GM12878 (cell line): ENCODE results near the gene DCC. TPM values are rescaled to one million over a fixed set of nuclear protein-coding genes. Genes with fewer than 3 reads are reported as not detected.

ENCODE experiments used
- ATAC-seq: fragments of 200-7000 bp; cut with Tn5 transposase; 3 replicates; pipeline ENCODE4 v1.9.1; 2020; ENCODE audit warnings: mild to moderate bottlenecking, moderate library complexity
- BruUV-seq: library from RNA; stranded (reverse); fragments of 400-500 nt; replicated peaks from 2 replicates; lab custom pipeline; 2021; lab: Mats Ljungman, UMichigan
- CTCF ChIA-PET: fragments of 300-600 bp; sonication (Branson Sonifier 250); formaldehyde crosslinking; extraction: SDS; loops from one replicate; lab custom pipeline; 2021; ENCODE audit warnings: inconsistent platforms; lab: Yijun Ruan, JAX
- POLR2A ChIA-PET: fragments of 350-600 bp; formaldehyde crosslinking; extraction: SDS; loops from one replicate; lab custom pipeline; 2021; ENCODE audit warnings: inconsistent platforms; lab: Charles Lee
- RAD21 ChIA-PET: fragments of 300-600 bp; sonication (Branson Sonifier 250); formaldehyde crosslinking; loops from one replicate; lab custom pipeline; 2023; ENCODE audit warnings: antibody characterized with exemption; ENCODE audit not compliant: unreplicated experiment; lab: Charles Lee
- SMC1A ChIA-PET: fragments of 300-600 bp; sonication (Branson Sonifier 250); formaldehyde crosslinking; loops from one replicate; lab custom pipeline; 2023; ENCODE audit not compliant: unreplicated experiment, uncharacterized antibody; lab: Charles Lee
- DNase-seq: peaks from one replicate; pipeline ENCODE4 v3.0.0-alpha.2; 2011; ENCODE audit warnings: low read depth, low spot score
- FAIRE-seq: peaks from 3 replicates; lab custom pipeline; 2011; peaks lifted over from hg19 to GRCh38; lab: Jason Lieb, UNC
- H2AFZ ChIP-seq: 2 replicates; pipeline ENCODE4 v1.6.0; 2011; ENCODE audit warnings: low read depth, low read length, control low read depth; ENCODE audit not compliant: control insufficient read depth
- H3K27ac ChIP-seq: 2 replicates; pipeline ENCODE4 v1.5.1; 2011; ENCODE audit warnings: control low read depth; ENCODE audit not compliant: control insufficient read depth, insufficient read depth
- H3K27me3 ChIP-seq, 2 experiments: replicated peaks in 1 of 2; 2 replicates each; pipeline versions ENCODE4 v1.6.0 to v1.6.1; 2011; ENCODE audit warnings: low read length in 1 of 2; ENCODE audit not compliant: control insufficient read depth in 2 of 2, insufficient read depth in 2 of 2
- H3K36me3 ChIP-seq, 2 experiments: 2 replicates each; pipeline ENCODE4 v1.5.1; 2011; ENCODE audit warnings: low read length in 1 of 2; ENCODE audit not compliant: control insufficient read depth in 2 of 2, insufficient read depth in 2 of 2
- H3K4me1 ChIP-seq: 2 replicates; pipeline ENCODE4 v1.6.1; 2011; ENCODE audit warnings: mild to moderate bottlenecking, low read length, moderate library complexity, mixed read lengths; ENCODE audit not compliant: control insufficient read depth, insufficient read depth
- H3K4me2 ChIP-seq: 2 replicates; pipeline ENCODE4 v1.6.0; 2011; ENCODE audit warnings: control low read depth; ENCODE audit not compliant: control insufficient read depth, insufficient read depth
- H3K4me3 ChIP-seq: fragments of 200-600 bp; sonication (generic); 2 replicates; pipeline ENCODE4 v1.5.1; 2016
- H3K79me2 ChIP-seq: 2 replicates; pipeline ENCODE4 v1.6.0; 2011; ENCODE audit warnings: low read length; ENCODE audit not compliant: control insufficient read depth, insufficient read depth
- H3K9ac ChIP-seq: 2 replicates; pipeline ENCODE4 v1.8.0; 2011; ENCODE audit warnings: low read length, control low read depth, mixed read lengths; ENCODE audit not compliant: control insufficient read depth, insufficient read depth
- H3K9me3 ChIP-seq: replicated peaks from 3 replicates; pipeline ENCODE4 v1.5.1; 2011; ENCODE audit warnings: mild to moderate bottlenecking, low read length; ENCODE audit not compliant: control insufficient read depth, insufficient read depth
- H4K20me1 ChIP-seq: 2 replicates; pipeline ENCODE4 v1.6.0; 2011; ENCODE audit not compliant: control insufficient read depth, insufficient read depth
- BCL11A ChIP-seq: IDR thresholded peaks from 2 replicates; pipeline ENCODE4 v1.6.1; 2011; ENCODE audit warnings: low read depth, low read length
- CEBPZ ChIP-seq: fragments of 150-350 bp; IDR thresholded peaks from 2 replicates; pipeline ENCODE4 v1.6.1; 2016; ENCODE audit warnings: low read depth, low read length
- EED ChIP-seq: sonication (generic); IDR thresholded peaks from 2 replicates; pipeline ENCODE4 v1.6.1; 2016; ENCODE audit warnings: antibody characterized with exemption, low read depth
- ESRRA ChIP-seq: IDR thresholded peaks from 2 replicates; pipeline ENCODE4 v1.6.1; 2012; ENCODE audit warnings: mild to moderate bottlenecking, low read length, improper control_type of control experiment
- GATAD2B ChIP-seq: fragments of 450-650 bp; conservative IDR thresholded peaks from 2 replicates; pipeline ENCODE4 v1.6.1; 2017; ENCODE audit warnings: low read depth, mild to moderate bottlenecking, moderate library complexity
- HDGF ChIP-seq: fragments of 450-650 bp; IDR thresholded peaks from 2 replicates; pipeline ENCODE4 v1.6.1; 2016; ENCODE audit warnings: antibody characterized with exemption
- KDM1A ChIP-seq: fragments of 200-600 bp; sonication (generic); IDR thresholded peaks from 2 replicates; pipeline ENCODE4 v1.6.1; 2016; ENCODE audit warnings: borderline replicate concordance
- PKNOX1 ChIP-seq: fragments of 450-650 bp; IDR thresholded peaks from 2 replicates; pipeline ENCODE4 v1.6.1; 2016; ENCODE audit warnings: mild to moderate bottlenecking
- POLR2AphosphoS5 ChIP-seq: IDR thresholded peaks from 2 replicates; pipeline ENCODE4 v1.6.1; 2011; ENCODE audit warnings: mild to moderate bottlenecking, low read length, inconsistent platforms
- RBBP5 ChIP-seq: fragments of 200-600 bp; sonication (generic); conservative IDR thresholded peaks from 2 replicates; pipeline ENCODE4 v1.6.1; 2016
- SIX5 ChIP-seq: IDR thresholded peaks from 2 replicates; pipeline ENCODE4 v1.6.1; 2011; ENCODE audit warnings: mild to moderate bottlenecking, low read depth, low read length, moderate library complexity; ENCODE audit not compliant: severe bottlenecking
- SMAD5 ChIP-seq: IDR thresholded peaks from 2 replicates; pipeline ENCODE4 v1.6.1; 2016; ENCODE audit warnings: antibody characterized with exemption, low read depth
- TCF3 ChIP-seq: IDR thresholded peaks from 2 replicates; pipeline ENCODE4 v1.6.1; 2012; ENCODE audit warnings: low read depth, mild to moderate bottlenecking, low read length, borderline replicate concordance; ENCODE audit not compliant: insufficient read depth
- USF2 ChIP-seq: IDR thresholded peaks from 2 replicates; pipeline ENCODE4 v1.6.1; 2011; ENCODE audit warnings: low read depth, low read length, improper control_type of control experiment, borderline replicate concordance
- YY1 ChIP-seq: IDR thresholded peaks from 2 replicates; pipeline ENCODE4 v1.6.1; 2011; ENCODE audit warnings: low read depth, mild to moderate bottlenecking, low read length
- ZBED1 ChIP-seq: IDR thresholded peaks from 2 replicates; pipeline ENCODE4 v1.6.1; 2016; ENCODE audit warnings: borderline replicate concordance
- ZNF217 ChIP-seq: fragments of 450-650 bp; IDR thresholded peaks from 2 replicates; pipeline ENCODE4 v1.6.1; 2017; ENCODE audit warnings: antibody characterized with exemption, mild to moderate bottlenecking
- whole genome bisulfite sequencing: methylation state at CpG from one replicate; pipeline ENCODE4 v1.1.6; 2016; ENCODE audit warnings: low lambda C conversion rate; ENCODE audit not compliant: insufficient replicate concordance, insufficient coverage; ENCODE audit errors: missing lambda C conversion rate; 5-methylcytosine and 5-hydroxymethylcytosine counted together
- in situ Hi-C: fragments of 300-500 bp; cut with MboI; formaldehyde crosslinking; loops from 9 replicates; pipeline ENCODE4 v1.14.3; 2018; ENCODE audit warnings: mixed read lengths
- intact Hi-C: fragments of 100-400 bp; cut with micrococcal nuclease; formaldehyde crosslinking; loops from one replicate; pipeline ENCODE4 v1.14.2; 2022; ENCODE audit not compliant: unreplicated experiment
- polyA plus RNA-seq, 11 experiments: library from polyadenylated mRNA; depleted of rRNA in 4 of 11; unstranded in 6 of 11; stranded (reverse) in 5 of 11; fragments of >200 nt; fragmentation: Nextera tagmentation in 4 of 11; fragmentation: Illumina TruSeq in 1 of 11; extraction: Ambion mirVana in 4 of 11; extraction: Trizol in 1 of 11; gene quantifications; 1 replicate in 1 of 11; 2 replicates in 10 of 11; pipeline versions ENCODE4 v1.2.1 to v1.2.3, GENCODE V29; 2011 to 2016; ENCODE audit warnings: inconsistent platforms in 2 of 11, missing spikeins in 2 of 11, low read depth in 1 of 11
- total RNA-seq, 4 experiments: library from RNA; depleted of rRNA in 3 of 4; stranded (reverse); fragments of >200 nt in 3 of 4; fragmentation: Illumina TruSeq in 1 of 4; extraction: Trizol in 1 of 4; gene quantifications; 2 replicates each; pipeline versions ENCODE4 v1.2.1 to v1.2.3, GENCODE V29; 2013 to 2021
- TF ChIP-seq, protein P1 (sequence below): fragments of 450-650 bp; IDR thresholded peaks from 2 replicates; pipeline ENCODE4 v1.6.1; 2017; ENCODE audit warnings: borderline replicate concordance

Gene DCC
- total and polyA plus RNA-seq, 10 of the 15 experiments (the other 5 are each of a cell fraction or from before 2014, with no cell fraction given), result 0.01 TPM; not detected in 9

GRCh38 chr18:53261241-53261640 is 921.2 kb downstream of the DCC start (continued):
- no peak for TF ChIP-seq PKNOX1
- no peak for TF ChIP-seq POLR2AphosphoS5

DNA sequence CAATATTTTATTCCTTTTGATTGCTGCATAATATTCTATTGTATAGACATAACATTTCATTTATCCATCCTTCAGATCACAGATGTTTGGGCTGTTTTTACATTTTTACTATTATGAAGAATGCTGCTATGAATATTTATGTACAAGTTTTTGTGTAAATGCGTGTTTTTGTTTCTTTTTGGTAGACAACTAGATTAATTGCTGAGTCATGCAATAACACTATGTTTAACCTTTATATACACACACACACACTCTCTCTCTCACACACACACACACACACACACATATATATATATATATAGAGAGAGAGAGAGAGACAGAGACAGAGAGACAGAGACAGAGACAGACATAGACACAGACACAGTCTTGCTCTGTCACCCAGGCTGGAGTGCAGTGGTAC is 926.9 kb downstream of the DCC start:
- ATAC-seq (no peak), FAIRE-seq (no peak), DNase-seq (no peak)
- 0% methylated on average over 1 of the region's 1 CpG for WGBS
- intact Hi-C loops (no loop called here), in situ Hi-C loops (no loop called here)
- H2AFZ ChIP-seq, result no peak overlapping the region
- H4K20me1 ChIP-seq, result no peaks in the 10 kb centered on the region
- CTCF ChIA-PET, result no interaction called here
- H3K27me3 ChIP-seq, result no peaks in the 10 kb centered on the region
- RAD21 ChIA-PET, result no interaction called here
- SMC1A ChIA-PET, result no interaction called here
- no peaks in the 10 kb centered on the region for H3K79me2 ChIP-seq
- H3K36me3 ChIP-seq, result no peaks in the 10 kb centered on the region
- H3K4me1 ChIP-seq, result no peaks in the 10 kb centered on the region
- no peaks in the 10 kb centered on the region for H3K9me3 ChIP-seq
- H3K27ac ChIP-seq, result no peak overlapping the region
- POLR2A ChIA-PET, result no interaction called here
- no peak overlapping the region for H3K9ac ChIP-seq
- no peak overlapping the region for H3K4me3 ChIP-seq
- no peak overlapping the region for H3K4me2 ChIP-seq
- BruUV-seq, result no TSS peak
- TF ChIP-seq KDM1A, result no peak
- TF ChIP-seq EED, result no peak
- TF ChIP-seq GATAD2B, result no peak
- TF ChIP-seq RBBP5, result no peak
- no peak for TF ChIP-seq ZNF217
- TF ChIP-seq HDGF, result no peak
- TF ChIP-seq, protein P1, sequence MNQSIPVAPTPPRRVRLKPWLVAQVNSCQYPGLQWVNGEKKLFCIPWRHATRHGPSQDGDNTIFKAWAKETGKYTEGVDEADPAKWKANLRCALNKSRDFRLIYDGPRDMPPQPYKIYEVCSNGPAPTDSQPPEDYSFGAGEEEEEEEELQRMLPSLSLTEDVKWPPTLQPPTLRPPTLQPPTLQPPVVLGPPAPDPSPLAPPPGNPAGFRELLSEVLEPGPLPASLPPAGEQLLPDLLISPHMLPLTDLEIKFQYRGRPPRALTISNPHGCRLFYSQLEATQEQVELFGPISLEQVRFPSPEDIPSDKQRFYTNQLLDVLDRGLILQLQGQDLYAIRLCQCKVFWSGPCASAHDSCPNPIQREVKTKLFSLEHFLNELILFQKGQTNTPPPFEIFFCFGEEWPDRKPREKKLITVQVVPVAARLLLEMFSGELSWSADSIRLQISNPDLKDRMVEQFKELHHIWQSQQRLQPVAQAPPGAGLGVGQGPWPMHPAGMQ, result no peak
- no peak for TF ChIP-seq CEBPZ
- TF ChIP-seq ESRRA, result no peak
- no peak for TF ChIP-seq BCL11A
- no peak for TF ChIP-seq SIX5
- TF ChIP-seq YY1, result no peak
- no peak for TF ChIP-seq ZBED1
- TF ChIP-seq USF2, result no peak
- TF ChIP-seq SMAD5, result no peak
- no peak for TF ChIP-seq TCF3
